ENCODE measurements around the gene INSYN1. TPM values are rescaled to one million over a fixed set of nuclear protein-coding genes. Genes with fewer than 3 reads are reported as not detected.
"Not testable (repeated sequence)": the region's sequence is repeated elsewhere in the genome, so short reads cannot be mapped to it uniquely, and the experiment has no call there.

INSYN1 gene
- total RNA-seq, 4 donors from 2014 or later: 0.77 to 13.5 (median 6.9) TPM

- H3K27ac ChIP-seq: no peak overlapping the region
- no peaks in the 10 kb centered on the region for H3K9me3 ChIP-seq
- no peaks in the 10 kb centered on the region for H3K36me3 ChIP-seq
- TF ChIP-seq POLR2A (IDR thresholded peaks at IDR 0.05) (no peak), CTCF (IDR thresholded peaks at IDR 0.05) (no peak)
- intact Hi-C loops (cut with DNase I; ENCODE audit: low total_unique reads): no loop called here
- H3K4me1 ChIP-seq: no peaks in the 10 kb centered on the region
- H3K4me3 ChIP-seq: no peak overlapping the region
- no peak for DNase-seq
- H3K27me3 ChIP-seq: no peaks in the 10 kb centered on the region
Observed at GRCh38 chr15:73737535-73737934, 15.6 kb downstream of the INSYN1 start.

GRCh38 chr15:73732930-73733329, 20.2 kb downstream of the INSYN1 start:
- no peaks in the 10 kb centered on the region for H3K4me1 ChIP-seq
- no peaks in the 10 kb centered on the region for H3K27me3 ChIP-seq

GRCh38 chr15:73732051-73732450, 21.1 kb downstream of the INSYN1 start:
- H3K4me3 ChIP-seq; H3K4me1 ChIP-seq; H3K27me3 ChIP-seq; H3K9me3 ChIP-seq; H3K27ac ChIP-seq; DNase-seq; H3K36me3 ChIP-seq; intact Hi-C loops (cut with DNase I; ENCODE audit: low total_unique reads): not testable (repeated sequence)

More at GRCh38 chr15:73732930-73733329, 20.2 kb downstream of the INSYN1 start:
- intact Hi-C loops (cut with DNase I; ENCODE audit: low total_unique reads): no loop called here
- Histone ChIP-seq H3K36me3 (no peaks in the 10 kb centered on the region), H3K27ac (no peak overlapping the region), H3K9me3 (no peaks in the 10 kb centered on the region), H3K4me3 (no peak overlapping the region)
- TF ChIP-seq POLR2A (IDR thresholded peaks at IDR 0.05): no peak
- no peak for TF ChIP-seq CTCF (IDR thresholded peaks at IDR 0.05)
- DNase-seq: no peak

GRCh38 chr15:73727330-73727976, 25.7 kb downstream of the INSYN1 start:
- Histone ChIP-seq H3K27me3 (no peaks in the 10 kb centered on the region), H3K4me1 (no peaks in the 10 kb centered on the region), H3K27ac (no peak overlapping the region), H3K9me3 (no peaks in the 10 kb centered on the region), H3K4me3 (no peak overlapping the region), H3K36me3 (no peaks in the 10 kb centered on the region)
- no peak for TF ChIP-seq POLR2A (IDR thresholded peaks at IDR 0.05)
- no peak for TF ChIP-seq CTCF (IDR thresholded peaks at IDR 0.05)
- intact Hi-C loops (cut with DNase I; ENCODE audit: low total_unique reads): no loop called here
- no peak for DNase-seq

- Histone ChIP-seq H3K36me3 (no peaks in the 10 kb centered on the region), H3K9me3 (no peaks in the 10 kb centered on the region), H3K27me3 (no peaks in the 10 kb centered on the region), H3K27ac (no peak overlapping the region), H3K4me3 (no peak overlapping the region), H3K4me1 (no peaks in the 10 kb centered on the region)
- DNase-seq: no peak
- TF ChIP-seq POLR2A (IDR thresholded peaks at IDR 0.05) (no peak), CTCF (IDR thresholded peaks at IDR 0.05) (no peak)
- intact Hi-C loops (cut with DNase I; ENCODE audit: low total_unique reads): no loop called here
Observed at GRCh38 chr15:73724212-73724611, 28.9 kb downstream of the INSYN1 start.

- no peak overlapping the region for H3K4me3 ChIP-seq
- no peaks in the 10 kb centered on the region for H3K36me3 ChIP-seq
- H3K9me3 ChIP-seq: no peaks in the 10 kb centered on the region
- no peak overlapping the region for H3K27ac ChIP-seq
- H3K4me1 ChIP-seq: no peaks in the 10 kb centered on the region
- intact Hi-C loops (cut with DNase I; ENCODE audit: low total_unique reads): no loop called here
- DNase-seq: no peak
- H3K27me3 ChIP-seq: no peaks in the 10 kb centered on the region
- no peak for TF ChIP-seq POLR2A (IDR thresholded peaks at IDR 0.05)
- TF ChIP-seq CTCF (IDR thresholded peaks at IDR 0.05): no peak
Observed at GRCh38 chr15:73723191-73723590, 30.0 kb downstream of the INSYN1 start.

Data from uterus (tissue), 4 donors.